GM18520 (cell line): ENCODE results near the gene VASH1.

Source experiments
- ATAC-seq: cut with Tn5 transposase; IDR thresholded peaks from one replicate; pipeline ENCODE4 v1.9.1; 2021; ENCODE audit not compliant: unreplicated experiment

VASH1 gene

DNA sequence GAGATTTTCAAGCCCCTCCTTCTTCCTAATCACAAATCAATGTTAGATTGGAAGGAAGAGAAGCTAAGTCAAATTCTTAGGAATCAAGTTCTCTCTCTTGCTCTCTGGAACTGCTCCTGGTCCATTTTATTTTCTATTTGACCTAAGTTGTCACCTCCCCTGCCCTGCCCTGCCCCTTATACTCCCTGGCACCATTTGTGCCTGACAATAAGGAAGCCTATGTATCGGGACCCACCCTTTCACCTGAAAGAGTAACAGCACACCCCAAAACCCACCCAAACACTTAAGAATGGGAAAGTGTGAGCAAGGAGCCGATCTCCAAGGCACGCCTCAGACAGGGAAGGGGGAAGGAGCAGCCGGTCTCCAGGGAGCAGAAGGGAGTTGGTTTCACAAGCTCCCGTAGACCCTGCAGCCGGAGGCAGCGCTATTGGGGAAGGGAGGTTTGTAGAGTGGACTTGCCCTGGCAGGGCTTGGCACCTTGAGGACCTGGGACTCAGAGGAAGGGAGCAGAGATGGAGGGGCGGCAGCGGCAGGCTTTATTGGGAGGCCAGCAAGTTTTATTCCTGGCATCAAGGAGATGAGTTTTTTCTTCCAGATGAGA lies 66.5 kb downstream of the VASH1 start:
- ATAC-seq = no peak

DNA sequence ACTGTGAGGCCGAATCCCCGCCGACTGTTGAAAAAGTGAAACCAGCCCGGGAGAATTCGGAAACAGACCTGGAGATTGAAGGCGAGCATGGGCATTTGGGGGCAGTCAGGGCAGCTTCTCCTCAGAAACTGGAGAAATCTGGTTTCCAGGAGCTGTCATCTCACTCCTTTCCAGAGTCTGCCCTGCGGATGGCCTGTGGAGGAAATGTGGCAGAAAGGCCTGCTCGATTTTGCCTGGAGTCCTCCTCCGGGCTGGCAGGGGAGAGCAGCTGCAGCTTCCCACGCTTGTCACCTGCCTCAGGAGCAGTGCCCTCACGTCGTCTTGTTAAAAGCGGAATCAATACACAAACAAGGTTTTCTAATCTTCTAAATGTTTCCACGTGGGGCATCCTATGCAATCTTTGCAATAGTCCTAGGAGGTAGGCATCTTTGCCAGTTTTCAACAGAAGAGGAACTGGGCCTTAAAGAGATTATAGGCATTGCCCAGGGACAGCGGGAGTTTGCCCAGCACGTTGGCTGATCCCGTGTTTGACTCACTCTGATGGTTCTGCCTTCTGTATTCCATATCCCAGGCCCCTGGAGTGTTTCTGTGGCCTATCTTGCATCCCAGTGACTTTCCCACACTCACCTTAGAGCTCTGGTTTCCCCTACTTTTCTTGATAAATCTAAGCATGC lies 67.2 kb downstream of the VASH1 start:
- no peak for ATAC-seq

DNA sequence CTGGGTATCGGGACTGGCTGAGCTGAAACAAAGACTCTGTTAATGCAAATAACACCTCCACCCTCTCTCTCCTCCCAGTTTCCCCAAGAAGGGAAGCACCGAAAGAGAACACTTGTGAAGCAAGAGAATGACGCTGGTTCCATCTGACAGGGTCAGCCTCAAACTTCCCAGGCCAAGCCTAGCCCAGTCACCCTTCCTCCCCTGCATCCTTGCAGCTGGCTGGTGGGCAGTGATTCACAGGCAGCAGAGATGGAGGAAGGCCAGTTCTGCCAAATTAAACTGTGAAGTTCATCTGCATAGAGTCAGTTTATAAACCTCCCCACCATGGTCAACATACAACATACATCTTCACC lies 67.7 kb downstream of the VASH1 start:
- ATAC-seq = no peak

DNA sequence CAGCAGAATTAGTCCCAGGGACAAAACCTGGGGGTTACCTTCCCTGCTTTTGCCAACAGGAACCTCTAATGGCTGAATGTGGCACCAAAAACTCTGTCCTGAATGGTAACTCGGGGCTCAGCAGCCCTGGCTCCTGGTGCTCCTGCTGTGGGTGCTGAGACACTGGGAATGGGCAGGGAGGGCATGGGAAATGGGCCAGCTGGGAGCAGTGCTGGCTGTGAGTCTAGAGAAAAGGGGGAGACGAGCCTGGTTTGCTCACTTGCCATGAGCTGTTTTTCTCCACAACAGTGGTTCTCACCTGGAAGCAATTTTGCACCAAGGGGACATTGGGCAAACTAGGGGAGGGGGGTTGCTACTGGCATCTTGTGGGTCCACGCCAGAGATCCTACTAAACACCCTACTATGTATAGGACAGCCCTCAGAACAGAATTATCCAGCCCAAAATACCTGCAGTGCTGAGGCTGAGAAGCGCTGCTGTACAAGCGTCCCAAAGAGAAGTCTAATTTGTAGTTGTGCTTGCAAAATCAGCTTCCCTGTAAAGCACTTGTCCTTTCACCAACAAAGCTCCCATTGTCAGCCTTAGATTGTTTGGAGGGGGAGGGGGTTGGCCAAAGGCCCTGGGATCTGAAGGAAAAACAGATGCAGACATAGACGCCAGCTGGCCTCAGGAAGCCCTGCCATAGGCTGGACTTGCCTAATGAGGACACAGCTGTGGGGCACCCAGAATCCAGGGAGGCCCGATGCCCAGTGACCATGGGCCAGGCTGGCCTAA lies 68.6 kb downstream of the VASH1 start:
- no peak for ATAC-seq

DNA sequence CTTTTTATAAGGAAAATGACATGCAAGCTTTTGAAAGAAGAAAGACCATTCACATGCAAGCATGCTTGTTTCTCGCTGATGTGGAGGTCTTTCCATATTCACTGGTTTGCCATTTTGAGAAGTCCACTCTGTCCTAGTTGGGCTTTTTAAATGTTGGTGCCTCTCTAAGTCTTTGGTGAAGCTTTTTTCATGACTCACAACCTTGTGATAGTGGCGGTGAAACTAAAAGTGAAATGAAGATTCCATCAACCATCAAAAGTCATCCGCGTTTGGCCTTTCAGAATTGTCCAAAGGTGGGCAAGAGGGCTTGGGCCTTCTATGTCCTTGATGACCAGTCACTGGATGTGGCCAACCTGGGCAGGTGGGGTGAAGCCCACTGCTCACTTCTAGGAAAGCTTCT lies 69.3 kb downstream of the VASH1 start:
- no peak for ATAC-seq

DNA sequence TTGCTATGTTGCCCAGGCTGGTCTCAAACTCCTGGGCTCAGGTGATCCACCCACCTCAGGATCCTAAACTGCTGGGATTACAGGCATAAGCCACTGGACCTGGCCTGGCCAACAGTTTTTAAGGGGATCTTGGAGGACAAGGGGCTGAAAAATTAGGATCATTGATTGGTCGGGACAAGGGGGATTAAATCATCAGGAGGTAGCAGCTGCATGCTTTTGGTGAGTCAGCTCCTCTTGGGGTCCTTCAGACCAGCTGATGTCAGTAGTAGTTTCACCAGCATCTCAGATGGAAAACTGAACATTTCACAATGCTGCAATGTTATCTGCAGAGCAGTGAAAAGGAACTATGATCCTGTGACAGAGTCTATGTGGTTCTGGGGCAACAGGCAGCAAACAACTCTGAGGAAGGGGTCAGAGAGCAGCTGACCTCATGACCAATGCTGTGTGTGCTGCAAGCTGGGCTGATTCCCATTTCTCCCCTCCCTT lies 71.3 kb downstream of the VASH1 start:
- no peak for ATAC-seq
